ENCODE measurements around the gene PWP2.

PWP2 gene

DNA sequence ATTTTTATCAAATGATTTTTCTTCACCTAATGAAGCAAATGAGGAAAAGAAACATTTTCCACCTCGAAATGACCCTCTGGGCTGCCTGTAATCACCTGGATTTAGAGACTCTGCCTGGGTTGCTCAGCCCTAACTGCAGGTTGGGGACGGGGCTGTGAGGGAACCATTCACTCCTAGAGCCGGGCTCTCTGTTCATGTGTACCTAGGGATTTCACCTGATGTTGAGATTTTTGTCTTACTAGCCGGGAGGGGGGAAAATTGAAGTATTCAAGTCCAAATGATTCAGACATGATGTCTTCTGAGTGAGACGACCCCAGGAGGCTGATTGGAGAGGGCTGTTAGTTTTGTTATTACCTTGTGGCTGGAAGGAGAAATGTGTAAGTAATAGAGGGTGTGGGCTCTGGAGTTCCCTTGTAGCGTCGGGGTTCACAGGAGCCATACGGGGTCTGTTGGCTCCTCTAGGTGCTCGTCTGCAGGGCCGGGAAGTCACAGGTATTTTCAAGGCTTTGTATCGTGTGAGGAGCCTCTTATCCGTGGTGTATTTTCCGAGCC, 42.3 kb upstream of the PWP2 start:
- H3K4me3 ChIP-seq (ENCODE audit: control insufficient read depth, low read depth, low read length): no peak overlapping the region
- TF ChIP-seq, protein P1, sequence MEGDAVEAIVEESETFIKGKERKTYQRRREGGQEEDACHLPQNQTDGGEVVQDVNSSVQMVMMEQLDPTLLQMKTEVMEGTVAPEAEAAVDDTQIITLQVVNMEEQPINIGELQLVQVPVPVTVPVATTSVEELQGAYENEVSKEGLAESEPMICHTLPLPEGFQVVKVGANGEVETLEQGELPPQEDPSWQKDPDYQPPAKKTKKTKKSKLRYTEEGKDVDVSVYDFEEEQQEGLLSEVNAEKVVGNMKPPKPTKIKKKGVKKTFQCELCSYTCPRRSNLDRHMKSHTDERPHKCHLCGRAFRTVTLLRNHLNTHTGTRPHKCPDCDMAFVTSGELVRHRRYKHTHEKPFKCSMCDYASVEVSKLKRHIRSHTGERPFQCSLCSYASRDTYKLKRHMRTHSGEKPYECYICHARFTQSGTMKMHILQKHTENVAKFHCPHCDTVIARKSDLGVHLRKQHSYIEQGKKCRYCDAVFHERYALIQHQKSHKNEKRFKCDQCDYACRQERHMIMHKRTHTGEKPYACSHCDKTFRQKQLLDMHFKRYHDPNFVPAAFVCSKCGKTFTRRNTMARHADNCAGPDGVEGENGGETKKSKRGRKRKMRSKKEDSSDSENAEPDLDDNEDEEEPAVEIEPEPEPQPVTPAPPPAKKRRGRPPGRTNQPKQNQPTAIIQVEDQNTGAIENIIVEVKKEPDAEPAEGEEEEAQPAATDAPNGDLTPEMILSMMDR (conservative IDR thresholded peaks at IDR 0.05; ENCODE audit: control insufficient read depth, insufficient read depth, low read depth, low read length): no peak
- no peak for DNase-seq (ENCODE audit: low read depth)

DNA sequence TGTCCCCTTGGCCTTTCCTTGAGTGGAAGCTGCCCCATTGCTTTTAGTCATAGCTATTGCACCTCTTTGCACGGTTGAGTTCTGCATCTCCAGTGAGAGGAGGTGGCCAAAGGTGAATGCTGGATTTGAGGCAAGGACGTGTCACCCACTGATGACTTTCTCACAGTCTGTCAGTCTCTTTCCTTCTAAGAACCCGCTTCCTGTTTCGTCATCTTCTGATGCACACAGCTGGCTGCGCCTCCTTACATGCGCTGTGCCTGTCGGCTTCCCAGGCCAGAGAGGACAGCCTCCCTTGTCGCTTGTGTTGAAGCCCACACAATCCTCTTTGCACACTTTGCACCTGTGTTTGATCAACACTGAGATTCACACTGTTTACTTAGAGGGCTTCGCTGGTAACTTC, 41.8 kb upstream of the PWP2 start:
- H3K4me3 ChIP-seq (ENCODE audit: control insufficient read depth, low read depth, low read length): no peak overlapping the region
- peak; percentile 65 for DNase-seq (ENCODE audit: low read depth)
- TF ChIP-seq, protein P1 (conservative IDR thresholded peaks at IDR 0.05; ENCODE audit: control insufficient read depth, insufficient read depth, low read depth, low read length): no peak

DNA sequence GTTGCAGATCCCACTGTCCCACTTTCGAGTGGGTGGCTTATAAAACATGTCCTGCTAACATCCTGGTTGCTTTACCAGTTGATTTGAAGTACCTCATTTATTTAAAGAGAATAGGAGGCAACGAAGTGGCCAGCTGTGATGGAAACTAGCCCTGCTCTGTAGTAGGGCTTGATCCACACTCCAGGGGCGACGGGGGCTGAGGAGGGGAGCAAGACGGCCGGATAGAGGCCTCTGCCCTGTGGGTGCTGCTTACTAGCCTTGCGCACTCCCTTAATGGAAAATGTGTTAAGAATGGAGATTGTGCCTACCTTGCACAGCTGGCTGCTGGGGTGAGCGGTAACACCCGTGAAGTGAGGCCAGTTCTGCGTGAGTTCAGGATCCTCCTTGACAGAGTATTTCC, 41.1 kb upstream of the PWP2 start:
- TF ChIP-seq, protein P1 (conservative IDR thresholded peaks at IDR 0.05; ENCODE audit: control insufficient read depth, insufficient read depth, low read depth, low read length): no peak
- no peak overlapping the region for H3K4me3 ChIP-seq (ENCODE audit: control insufficient read depth, low read depth, low read length)
- no peak for DNase-seq (ENCODE audit: low read depth)

DNA sequence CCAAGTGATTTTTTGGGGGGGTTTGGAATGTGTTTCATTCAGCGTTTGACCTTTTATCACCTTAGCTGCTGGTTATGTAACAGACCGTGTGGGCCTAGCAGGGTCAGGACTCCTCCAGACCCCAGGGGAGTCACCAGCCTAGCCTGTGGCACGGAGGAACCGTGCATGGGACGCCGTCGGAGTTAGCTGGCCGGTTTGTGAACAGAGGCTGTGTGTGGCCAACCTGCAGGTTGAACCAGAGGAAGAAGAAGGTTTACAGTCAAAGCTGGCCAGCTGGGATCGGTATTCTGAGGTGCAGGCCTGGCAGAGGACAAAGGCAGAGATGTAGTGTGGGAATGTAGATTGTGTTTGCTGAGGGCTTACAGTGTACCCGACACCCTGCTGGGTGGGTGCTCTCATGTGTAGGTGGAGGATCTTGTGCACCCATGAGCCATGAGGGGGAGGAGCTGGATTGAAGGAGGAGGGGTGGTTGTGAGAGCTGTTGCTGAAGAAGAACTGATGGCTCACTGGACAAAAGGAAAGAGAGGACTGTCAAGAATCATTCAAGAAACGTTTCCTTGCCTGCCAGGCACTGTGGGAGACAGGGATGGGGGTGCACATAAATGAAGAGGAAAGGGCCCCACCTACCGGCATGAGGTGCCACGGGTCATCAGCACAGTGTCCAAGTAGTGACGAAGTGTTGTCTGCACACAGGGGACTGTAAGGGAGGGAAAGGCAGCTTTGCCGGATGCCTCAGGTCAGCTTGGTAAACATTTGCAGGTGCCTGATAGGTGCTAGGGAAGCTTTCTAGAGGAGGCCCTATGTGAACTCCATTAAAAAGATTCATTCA, 40.0 kb upstream of the PWP2 start:
- TF ChIP-seq, protein P1 (conservative IDR thresholded peaks at IDR 0.05; ENCODE audit: control insufficient read depth, insufficient read depth, low read depth, low read length): peak; percentile 19
- peak; percentile 29 for DNase-seq (ENCODE audit: low read depth)
- no peak overlapping the region for H3K4me3 ChIP-seq (ENCODE audit: control insufficient read depth, low read depth, low read length)

DNA sequence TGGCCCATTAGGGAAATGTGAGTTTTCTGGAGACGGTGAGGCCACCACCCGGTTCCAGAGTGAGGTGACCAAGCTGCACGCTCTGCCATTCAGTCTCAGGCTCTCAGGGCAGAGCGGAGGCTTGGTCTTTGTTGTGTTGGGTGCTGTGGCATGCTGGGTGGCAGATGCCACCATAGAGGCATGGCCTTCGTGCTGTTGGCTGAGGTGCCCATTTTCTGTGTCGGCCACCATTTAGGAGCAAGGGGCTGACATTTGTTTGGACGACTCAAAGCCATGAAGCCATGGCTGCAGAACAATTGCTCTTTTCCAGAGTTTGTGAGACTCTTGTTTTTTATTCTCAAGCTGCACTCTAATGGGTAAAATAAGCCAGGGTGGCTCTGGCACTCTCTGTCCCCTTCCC, 36.8 kb upstream of the PWP2 start:
- no peak for DNase-seq (ENCODE audit: low read depth)
- TF ChIP-seq, protein P1 (conservative IDR thresholded peaks at IDR 0.05; ENCODE audit: control insufficient read depth, insufficient read depth, low read depth, low read length): no peak
- no peak overlapping the region for H3K4me3 ChIP-seq (ENCODE audit: control insufficient read depth, low read depth, low read length)

DNA sequence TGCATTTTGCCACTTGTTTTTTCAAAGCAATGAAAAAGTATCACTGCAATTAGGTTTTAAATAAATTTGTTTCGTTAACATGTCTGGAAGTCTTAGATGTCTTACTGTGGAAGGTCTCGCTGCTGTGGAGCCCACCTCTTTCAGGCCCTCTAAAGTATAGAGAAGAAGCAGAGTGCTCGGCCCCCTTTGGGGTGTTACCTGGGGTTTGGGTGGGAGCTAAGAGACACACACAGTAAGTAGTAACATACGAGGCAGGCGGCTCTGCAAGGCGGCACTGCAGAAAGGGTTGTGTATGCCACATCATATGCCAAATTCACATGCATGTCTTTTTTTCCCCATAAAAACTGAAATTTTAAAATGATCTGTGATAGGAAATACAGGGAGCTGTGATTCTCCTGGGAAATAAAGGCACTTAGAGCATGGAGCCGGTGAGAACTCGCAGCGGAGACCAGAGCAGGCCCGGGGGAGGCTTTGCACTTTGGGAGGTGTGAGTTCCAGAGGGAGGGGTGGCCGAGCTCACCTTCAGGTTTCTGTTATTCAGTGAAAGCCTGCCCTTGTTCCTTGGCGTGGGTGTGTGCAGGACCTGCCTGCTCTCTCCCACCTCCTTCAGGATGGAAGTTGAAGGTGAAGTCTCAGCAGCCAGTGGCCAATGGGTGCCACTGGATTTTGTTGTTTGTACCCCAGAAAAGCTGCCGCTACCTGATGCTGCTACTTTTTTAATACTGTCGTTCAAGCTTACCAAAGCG, 35.7 kb upstream of the PWP2 start:
- DNase-seq (ENCODE audit: low read depth): no peak
- no peak overlapping the region for H3K4me3 ChIP-seq (ENCODE audit: control insufficient read depth, low read depth, low read length)
- TF ChIP-seq, protein P1 (conservative IDR thresholded peaks at IDR 0.05; ENCODE audit: control insufficient read depth, insufficient read depth, low read depth, low read length): no peak
